HG02885 (cell line): Measurements from ENCODE around the gene PSMD14.
"Not testable (repeated sequence)": the region's sequence is repeated elsewhere in the genome, so short reads cannot be mapped to it uniquely, and the experiment has no call there.

ENCODE experiments used
- ATAC-seq: cut with Tn5 transposase; IDR thresholded peaks from one replicate; pipeline ENCODE4 v1.9.1; 2021; ENCODE audit warnings: mild to moderate bottlenecking; ENCODE audit not compliant: unreplicated experiment, poor library complexity

The PSMD14 gene

GRCh38 chr2:161332371-161332967, 24.2 kb downstream of the PSMD14 start:
- ATAC-seq: no peak

GRCh38 chr2:161335626-161336025, 27.4 kb downstream of the PSMD14 start:
- no peak for ATAC-seq

GRCh38 chr2:161337247-161337646, 29.0 kb downstream of the PSMD14 start:
- no peak for ATAC-seq

- not testable (repeated sequence) for ATAC-seq
Observed at GRCh38 chr2:161339532-161339931, 31.3 kb downstream of the PSMD14 start.

GRCh38 chr2:161340930-161341413, 32.7 kb downstream of the PSMD14 start:
- ATAC-seq: not testable (repeated sequence)

- no peak for ATAC-seq
Observed at GRCh38 chr2:161343235-161343634, 35.0 kb downstream of the PSMD14 start.

- ATAC-seq: no peak
Observed at GRCh38 chr2:161344692-161345091, 36.5 kb downstream of the PSMD14 start.

GRCh38 chr2:161351678-161352077, 43.5 kb downstream of the PSMD14 start:
- no peak for ATAC-seq

- ATAC-seq: no peak
Observed at GRCh38 chr2:161352719-161353118, 44.5 kb downstream of the PSMD14 start.

GRCh38 chr2:161353543-161353942, 45.3 kb downstream of the PSMD14 start:
- no peak for ATAC-seq

- no peak for ATAC-seq
Observed at GRCh38 chr2:161354106-161354505, 45.9 kb downstream of the PSMD14 start.

GRCh38 chr2:161355106-161355505, 46.9 kb downstream of the PSMD14 start:
- ATAC-seq: no peak

GRCh38 chr2:161355983-161356382, 47.8 kb downstream of the PSMD14 start:
- ATAC-seq: no peak

- ATAC-seq: no peak
Observed at GRCh38 chr2:161357097-161357496, 48.9 kb downstream of the PSMD14 start.

- ATAC-seq: no peak
Observed at GRCh38 chr2:161358838-161359237, 50.6 kb downstream of the PSMD14 start.

GRCh38 chr2:161360095-161360654, 52.0 kb downstream of the PSMD14 start:
- ATAC-seq: not testable (repeated sequence)

- ATAC-seq: no peak
Observed at GRCh38 chr2:161362568-161363166, 54.4 kb downstream of the PSMD14 start.

- no peak for ATAC-seq
Observed at GRCh38 chr2:161367675-161368074, 59.5 kb downstream of the PSMD14 start.

- no peak for ATAC-seq
Observed at GRCh38 chr2:161369311-161369710, 61.1 kb downstream of the PSMD14 start.

GRCh38 chr2:161370981-161371380, 62.8 kb downstream of the PSMD14 start:
- ATAC-seq: no peak

- ATAC-seq: no peak
Observed at GRCh38 chr2:161371869-161372268, 63.6 kb downstream of the PSMD14 start.

GRCh38 chr2:161373942-161374341, 65.7 kb downstream of the PSMD14 start:
- ATAC-seq: no peak
